ENCODE data around the gene DNAH1.

The DNAH1 gene

DNA sequence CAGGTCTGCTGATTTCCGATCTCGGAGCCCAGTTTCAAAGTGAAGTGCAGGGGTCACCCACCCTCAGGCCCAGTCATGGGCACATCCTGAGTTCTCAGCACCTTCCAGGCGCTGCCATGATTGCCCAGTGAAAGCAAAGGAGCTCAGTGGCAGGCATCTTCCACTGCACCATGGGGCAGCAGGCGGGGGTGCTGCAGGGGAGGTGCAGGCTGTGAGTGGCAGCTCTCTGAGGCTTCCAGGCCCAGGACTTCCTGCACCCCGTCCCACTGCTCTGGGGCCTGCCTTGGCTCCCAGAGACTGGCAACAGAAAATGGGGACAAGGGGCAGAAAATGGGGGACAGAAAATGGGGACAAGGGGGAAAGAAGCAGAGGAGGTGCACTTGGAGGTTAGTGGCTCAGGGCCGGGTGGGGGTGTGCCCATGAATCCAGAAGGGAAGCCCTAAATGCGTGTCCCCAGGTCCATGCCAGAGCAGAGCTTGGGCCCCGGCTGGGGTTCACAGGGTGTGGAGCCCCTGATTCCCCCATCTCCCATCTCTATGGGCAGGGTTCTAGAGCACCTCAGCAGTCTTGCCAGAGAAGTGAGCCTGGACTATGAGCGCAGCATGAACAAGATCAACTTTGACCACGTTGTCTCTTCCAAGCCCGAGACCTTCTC lies 28.0 kb downstream of the DNAH1 start:
- DNase-seq = no peak

DNA sequence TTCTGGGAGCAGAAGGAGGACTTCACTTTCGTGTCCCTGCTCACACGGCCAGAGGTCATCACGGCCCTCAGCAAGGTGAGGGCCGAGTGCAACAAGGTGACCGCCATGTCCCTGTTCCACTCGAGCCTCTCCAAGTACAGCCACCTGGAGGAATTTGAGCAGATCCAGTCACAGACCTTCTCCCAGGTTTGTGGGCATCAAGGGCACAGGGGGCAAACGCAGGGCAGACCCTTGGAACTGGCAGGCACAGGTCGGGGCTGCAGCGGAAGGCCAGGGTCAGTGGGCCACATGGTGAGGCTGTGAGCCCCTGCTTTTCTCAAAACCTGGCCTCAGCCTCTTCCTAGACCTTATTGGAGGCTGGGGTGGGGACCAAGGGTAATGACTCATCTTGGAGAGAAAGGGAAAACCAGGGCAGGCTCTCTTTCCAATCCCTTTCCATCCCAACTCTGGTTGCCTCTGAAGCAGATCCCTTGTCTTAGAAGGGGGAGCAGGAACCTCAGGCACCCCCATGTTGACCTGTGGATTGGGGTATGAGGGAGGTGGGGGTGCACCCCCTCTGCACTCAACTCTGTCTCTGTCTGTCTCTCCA lies 29.5 kb downstream of the DNAH1 start:
- DNase-seq = no peak

DNA sequence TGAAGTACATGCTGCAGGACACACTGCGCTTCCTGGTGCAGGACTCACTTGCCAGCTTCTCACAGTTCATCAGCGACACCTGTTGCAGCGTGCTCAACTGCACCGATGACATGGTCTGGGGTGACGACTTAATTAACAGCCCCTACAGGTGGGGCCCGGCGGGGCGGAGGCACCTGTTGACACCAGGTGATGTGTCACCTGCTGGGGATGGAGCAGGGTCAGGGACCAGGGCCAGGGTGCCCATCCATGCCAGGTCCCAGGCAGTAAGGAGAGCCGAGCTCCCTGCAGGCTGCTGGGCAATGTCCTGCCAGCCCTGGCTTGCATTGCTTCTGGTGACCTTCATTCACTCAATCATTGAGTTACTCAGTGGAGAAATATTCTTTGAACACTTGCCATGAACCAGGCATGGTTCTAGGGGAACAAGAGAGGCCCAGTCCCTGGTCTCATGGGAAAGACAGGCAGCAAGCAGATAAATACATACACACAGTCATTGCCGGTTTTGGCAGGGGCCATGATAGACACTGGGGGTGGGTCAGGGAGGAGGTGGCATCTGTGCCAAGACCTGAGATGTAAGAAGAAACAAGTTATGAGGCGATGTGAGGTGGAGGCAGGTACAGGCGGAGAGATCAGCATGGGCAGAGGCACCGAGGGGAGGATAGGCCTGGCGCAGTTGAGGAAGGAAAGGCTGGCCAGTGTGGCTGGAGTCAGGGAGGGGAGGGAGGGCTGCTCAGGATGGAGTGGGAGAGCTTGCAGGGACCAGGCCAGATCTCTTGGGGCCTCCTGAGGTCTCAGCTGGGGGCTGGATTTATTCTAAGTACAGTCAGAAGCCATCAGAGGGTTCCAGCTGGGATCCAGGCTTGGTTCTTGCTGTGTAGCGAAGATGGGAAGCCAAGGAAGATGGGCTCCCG lies 30.8 kb downstream of the DNAH1 start:
- no peak for DNase-seq

DNA sequence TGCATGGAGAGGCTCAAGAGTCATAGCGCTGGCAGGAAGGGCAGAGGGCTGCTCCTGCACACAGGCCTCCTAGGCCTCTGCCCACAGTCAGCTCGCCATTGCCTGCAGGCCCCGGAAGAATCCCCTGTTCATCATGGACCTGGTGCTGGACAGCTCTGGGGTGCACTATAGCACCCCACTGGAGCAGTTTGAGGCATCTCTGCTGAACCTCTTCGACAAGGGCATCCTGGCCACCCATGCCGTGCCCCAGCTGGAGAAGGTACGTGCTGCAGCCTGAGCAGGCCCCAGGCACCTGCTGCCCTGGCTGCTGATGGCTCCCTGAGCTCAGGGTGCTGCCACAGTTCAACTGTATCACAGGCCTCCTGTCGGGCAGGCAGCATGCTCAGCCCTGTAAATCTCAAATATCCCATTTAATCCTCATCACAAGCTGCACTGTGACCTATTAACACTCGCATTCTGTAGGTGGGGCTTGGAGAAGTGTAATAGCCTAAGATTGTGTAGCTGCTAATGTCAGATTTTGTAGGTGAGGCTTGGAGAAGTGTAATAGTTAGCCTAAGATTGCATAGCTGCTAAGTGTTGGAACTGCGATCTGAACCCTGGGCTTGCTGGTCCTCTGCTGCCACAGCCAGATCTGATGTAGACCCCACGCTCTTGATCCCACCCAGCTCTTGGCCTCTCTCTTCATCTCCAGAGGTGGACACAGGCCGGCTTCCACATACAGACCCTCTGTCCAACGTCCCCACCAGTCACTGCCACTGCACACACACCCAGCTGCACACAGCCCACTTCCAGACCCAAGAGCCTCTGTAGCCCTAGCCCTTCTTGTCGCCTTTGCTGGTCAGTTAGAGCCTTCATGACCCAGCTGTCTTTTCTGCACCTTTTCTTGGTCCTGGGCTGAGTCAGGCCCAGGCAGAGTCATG lies 31.9 kb downstream of the DNAH1 start:
- no peak for DNase-seq

DNA sequence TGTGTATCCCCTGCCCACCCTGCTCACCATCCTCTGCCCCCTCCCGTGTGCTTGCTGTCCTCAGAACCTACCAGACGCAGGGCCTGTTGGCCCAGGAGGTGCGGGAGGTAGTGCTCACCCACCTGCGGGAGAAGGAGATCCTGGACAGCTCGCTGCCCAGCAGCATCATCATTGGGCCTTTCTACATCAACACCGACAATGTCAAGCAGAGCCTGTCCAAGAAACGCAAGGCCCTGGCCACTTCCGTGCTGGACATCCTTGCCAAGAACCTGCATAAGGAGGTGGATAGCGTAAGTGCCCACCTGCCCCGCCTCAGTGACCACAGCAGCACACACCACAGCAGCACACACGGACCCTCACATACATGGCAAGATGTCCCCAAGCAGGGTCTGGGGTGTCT lies 33.0 kb downstream of the DNAH1 start:
- no peak for DNase-seq

DNA sequence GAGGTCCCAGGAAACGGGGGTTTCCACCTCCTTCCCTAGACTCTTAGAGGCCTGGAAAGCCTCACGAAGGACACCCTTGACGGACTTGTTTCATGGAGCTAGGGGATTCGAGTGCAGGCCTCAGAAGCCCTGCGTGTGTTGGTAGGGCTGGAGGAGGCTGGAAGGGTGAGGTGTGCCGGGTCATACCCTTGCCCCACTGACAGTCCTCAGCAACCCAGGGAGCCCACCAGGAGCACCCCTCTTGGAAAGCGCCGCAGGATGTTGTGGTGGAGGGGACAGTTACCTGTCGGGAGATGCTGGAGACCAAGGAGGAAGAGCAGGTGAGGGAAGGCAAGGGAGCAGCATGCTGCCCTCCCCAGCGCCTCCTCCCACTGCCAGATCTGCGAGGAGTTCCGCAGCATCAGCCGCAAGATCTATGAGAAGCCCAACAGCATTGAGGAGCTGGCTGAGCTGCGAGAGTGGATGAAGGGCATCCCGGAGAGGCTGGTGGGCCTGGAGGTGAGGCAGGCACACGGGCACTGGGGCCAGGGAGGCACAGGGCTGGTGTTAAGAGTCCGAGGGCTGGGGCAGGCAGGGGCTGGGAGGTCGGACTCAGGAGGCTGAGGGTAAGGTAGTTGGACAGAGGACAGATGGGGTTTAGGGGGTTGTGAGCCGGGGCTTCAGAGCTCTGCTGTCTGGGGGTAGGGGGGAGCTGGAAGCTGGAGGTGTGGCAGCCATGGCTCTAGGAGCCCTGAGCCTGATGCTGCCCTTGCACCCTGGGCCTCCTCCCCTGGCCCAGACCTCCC lies 33.7 kb downstream of the DNAH1 start:
- DNase-seq = no peak

DNA sequence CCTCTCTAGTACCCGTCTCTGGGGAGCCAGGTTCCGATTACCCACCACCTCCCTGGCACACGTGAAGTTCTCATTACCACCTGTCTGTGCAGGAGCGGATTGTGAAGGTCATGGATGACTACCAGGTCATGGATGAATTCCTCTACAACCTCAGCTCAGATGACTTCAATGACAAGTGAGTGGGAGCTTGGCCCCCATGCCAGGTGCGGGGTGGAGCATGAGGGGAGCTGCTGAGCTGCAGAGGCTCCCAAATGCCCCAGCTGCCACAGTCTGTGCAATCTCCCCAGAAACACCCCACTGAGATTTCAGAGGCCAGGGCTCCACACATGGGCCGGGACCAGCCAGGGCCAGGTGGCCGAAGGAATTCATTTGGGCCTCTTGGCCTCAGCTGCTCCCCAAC lies 34.3 kb downstream of the DNAH1 start:
- DNase-seq = no peak

DNA sequence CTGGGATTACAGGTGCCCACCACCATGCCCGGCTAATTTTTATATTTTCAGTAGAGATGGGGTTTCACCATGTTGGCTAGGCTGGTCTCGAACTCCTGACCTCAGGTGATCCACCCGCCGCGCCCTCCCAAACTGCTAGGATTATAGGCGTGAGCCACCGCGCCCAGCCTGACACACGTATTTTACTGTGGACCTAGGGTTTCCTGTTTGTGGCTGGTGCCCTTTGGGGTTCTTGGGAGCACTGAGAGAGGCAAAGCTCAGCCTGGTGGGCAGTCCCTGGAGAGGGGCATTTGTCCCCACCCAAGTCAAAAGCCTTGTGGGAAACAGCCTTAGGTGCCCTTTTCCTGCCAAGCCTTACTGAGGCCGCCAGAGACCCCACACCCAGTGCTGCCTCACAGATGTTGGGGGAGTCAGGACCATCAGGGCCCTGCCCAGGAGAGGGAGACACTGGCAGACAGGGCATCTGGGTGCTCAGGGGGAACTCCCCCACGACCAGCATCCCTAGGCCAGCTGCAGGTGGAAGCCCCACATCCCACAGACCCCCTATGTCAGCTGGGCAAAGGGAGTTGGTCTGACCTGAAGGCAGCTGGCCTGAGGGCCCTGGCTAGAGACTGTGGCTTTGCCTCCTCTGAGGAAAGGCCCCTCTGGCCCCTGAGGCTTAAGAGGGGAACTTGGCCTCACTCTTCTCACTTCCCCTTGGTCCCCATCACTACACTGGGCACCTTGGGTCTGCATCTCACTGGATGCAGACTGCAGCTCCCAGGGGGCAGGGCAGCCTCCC lies 35.1 kb downstream of the DNAH1 start:
- no peak for DNase-seq

DNA sequence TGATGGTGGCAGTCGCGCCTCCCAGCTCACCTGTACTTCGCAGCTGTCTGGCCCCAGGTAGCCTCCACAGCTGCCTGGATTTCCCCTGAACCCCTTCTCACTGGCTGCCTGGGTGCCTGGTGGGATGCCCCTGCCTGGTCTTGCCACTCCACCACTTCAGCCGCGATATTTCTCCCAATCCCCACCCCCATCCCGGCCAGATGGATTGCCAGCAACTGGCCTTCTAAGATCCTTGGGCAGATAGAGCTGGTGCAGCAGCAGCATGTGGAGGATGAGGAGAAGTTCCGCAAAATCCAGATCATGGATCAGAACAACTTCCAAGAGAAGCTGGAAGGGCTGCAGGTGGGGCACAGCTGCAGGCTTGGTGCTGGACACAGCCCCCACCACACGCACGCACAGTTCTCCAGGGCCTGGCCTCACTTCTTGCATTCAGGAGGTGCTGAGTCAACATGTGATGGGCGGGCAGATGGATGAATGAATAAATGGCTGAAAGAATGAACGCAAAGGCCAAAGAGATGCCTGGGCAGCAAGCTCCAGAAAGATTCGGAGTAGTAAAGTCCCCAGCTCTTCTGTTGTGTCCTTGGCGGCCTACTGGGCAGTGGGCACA lies 35.7 kb downstream of the DNAH1 start:
- no peak for DNase-seq

DNA sequence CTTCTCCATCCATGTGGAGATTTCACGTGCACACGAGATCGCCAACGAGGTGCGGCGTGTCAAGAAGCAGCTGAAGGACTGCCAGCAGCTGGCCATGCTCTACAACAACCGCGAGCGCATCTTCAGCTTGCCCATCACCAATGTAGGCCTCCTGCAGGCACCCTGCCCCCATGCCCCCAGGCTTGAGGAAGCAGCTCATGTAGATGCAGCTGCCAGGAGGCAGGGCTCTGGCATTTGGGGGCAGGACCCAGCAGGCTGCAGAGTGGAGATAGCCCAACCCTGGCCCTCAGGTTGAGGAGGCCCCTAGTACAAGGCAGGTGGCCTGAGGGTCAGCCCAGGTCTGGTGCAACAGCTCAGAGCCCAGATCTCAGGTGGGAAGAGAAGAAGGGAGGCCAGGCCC lies 36.4 kb downstream of the DNAH1 start:
- DNase-seq = no peak

DNA sequence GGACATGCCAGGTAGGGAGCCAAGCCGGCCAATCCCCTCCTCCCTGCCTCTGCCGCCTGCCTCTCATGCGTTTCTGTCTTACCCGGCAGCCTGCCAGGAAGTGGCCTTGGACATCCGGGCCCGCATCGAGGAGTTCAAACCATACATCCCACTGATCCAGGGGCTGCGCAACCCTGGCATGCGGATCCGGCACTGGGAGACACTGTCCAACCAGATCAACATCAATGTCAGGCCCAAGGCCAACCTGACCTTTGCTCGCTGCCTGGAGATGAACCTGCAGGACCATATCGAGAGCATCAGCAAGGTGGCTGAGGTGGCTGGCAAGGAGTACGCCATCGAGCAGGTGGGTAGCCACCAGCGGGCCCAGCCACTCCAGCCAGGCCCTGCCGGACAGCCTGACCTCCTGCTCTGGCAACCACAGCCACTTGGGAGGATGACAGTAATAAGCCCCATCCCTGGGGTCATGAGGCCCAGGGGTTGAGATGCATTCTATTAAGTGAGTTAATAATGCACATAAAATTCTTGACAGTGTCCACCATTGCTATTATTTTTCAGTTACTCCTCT lies 37.3 kb downstream of the DNAH1 start:
- no peak for DNase-seq

DNA sequence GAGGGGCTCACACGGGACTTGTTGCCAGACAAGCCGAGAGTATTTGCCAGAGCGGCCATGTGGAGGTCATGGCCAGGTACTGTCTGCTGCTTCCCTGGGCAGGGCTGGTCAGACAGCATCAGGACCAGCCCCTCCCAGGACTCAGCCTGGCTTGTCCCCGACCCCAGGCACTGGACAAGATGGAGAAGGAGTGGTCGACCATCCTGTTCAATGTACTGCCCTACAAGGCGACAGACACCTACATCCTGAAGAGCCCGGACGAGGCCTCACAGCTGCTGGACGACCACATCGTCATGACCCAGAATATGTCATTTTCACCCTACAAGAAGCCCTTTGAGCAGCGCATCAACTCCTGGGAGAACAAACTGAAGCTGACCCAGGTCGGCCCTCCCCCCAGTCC lies 38.6 kb downstream of the DNAH1 start:
- DNase-seq = no peak

DNA sequence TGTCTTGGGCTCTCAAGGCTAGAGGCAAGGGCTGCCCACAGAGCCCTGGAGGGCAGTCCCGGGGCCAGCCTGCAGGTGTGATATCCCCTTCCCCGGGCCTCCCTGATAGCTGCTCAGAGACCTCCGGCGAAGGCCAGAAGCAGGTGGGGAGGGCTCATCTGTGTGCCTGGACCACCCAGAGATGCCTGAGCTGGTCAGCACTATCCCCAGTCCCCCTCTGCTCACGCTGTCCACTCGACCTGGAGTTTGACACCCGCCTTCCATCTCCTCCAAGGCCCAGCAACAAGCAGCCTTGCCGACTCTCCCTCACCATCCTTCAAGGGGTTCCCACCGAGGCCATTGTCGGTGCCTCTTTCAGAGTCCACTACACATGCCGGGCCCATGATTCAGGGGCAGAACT lies 39.4 kb downstream of the DNAH1 start:
- no peak for DNase-seq

DNA sequence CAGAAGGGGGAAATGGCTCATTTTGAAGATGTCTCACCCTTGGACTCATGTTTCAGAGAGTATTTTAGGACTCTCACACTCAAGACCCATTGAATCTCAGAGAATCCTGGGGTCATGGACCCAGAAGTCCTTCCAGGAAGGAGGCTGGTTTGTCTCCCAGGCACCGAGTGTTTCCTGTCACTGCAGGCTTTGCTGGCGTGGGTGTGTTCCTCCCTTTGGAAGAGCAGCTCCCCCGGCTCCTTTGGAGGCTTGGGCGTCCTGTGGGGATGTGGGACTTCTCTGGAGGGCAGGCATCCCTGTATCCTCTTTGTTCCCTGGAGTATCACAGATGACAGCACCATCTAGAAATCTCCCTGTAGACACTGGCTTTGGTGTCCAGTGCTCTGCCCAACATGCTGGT lies 40.0 kb downstream of the DNAH1 start:
- no peak for DNase-seq

DNA sequence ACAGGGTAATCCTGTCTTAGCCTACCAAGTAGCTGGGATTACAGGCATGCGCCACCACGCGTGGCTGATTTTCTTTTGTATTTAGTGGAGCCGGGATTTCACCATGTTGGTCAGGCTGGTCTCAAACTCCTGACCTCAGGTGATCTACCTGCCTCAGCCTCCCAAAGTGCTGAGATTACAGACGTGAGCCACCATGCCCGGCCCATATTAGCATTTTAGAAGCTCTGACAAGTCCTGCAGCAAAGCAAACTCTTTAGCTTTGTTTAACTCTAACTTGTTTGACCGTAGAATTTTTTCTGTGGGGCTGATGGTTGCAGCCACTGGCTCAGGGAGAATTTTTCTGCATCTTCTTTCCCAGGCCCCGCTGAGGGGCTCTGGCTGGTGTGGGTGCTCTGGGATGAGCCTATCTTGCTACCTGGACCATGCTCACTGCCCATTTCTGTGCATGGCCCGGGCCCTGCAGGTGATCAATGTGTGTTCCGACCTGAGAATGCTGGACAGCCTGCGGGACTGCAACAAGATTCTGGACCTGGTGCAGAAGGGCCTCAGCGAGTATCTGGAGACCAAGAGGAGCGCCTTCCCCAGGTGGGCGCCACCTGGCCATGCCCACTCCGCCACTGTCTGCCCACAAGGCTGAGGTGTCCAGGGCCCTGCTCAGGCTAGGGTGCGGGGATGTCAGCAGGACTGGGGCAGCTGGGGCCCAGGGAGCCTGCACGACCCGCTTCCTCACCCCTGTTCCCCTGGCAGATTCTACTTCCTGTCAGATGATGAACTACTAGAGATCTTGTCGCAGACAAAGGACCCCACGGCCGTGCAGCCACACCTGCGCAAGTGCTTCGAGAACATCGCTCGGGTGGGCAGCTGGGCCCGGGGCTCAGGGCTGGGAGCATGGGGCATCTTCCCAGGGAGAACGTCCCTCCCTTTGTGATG lies 41.3 kb downstream of the DNAH1 start:
- DNase-seq = no peak

DNA sequence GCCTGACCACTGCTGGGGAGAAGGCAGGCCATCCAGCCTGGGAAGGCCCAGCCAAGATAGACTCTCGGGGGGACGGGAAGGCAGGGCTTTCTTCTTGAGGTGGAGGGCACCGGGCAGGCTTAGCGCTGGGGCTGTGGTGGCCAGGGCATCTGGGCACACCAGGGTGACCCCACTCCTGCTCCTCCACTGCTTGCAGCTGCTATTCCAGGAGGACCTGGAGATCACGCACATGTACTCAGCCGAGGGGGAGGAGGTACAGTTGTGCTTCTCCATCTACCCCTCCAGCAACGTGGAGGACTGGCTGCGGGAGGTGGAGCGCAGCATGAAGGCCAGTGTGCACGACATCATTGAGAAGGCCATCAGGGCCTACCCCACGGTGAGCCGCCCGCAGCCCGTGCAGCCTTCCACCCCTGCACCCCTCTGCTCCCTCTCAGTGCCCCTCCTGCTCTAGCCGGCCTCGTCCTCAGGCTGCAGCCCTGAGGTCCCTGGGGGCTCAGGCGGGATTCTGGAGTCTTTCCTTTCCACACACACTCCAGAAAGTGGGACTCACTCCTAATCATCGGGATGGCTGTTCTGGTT lies 42.3 kb downstream of the DNAH1 start:
- no peak for DNase-seq

DNA sequence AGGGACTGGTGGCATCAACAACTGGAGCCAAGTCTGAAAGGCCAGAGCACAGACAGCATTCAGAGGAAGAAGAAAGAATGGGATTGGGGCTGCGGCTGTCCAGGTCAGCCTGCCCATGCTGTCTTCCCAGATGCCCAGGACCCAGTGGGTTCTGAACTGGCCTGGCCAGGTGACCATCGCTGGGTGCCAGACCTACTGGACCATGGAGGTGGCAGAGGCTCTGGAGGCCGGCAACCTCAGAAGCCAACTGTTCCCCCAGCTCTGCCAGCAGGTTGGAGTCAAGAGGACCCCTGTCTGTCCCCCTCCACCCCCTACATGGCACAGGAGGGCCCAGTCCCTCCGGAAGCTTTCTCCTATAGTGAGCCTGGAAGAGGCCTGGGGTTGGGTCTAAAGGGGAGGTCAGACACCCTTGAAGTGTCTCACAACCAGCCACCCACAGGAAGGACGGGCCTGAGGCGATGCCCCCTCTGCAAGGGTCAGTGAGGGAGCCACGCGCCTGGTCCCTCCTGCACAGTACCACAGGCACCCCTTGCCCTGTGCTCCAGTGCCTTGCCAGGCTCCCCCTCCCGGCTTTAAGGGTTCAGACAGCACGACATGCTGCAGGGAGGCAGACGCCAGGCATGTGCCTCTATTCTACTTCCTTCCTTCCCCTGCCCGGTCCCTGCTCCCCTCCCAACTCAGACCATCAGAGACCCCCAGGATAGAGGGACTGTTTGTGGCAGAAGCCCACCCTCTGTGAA lies 43.2 kb downstream of the DNAH1 start:
- DNase-seq = no peak

DNA sequence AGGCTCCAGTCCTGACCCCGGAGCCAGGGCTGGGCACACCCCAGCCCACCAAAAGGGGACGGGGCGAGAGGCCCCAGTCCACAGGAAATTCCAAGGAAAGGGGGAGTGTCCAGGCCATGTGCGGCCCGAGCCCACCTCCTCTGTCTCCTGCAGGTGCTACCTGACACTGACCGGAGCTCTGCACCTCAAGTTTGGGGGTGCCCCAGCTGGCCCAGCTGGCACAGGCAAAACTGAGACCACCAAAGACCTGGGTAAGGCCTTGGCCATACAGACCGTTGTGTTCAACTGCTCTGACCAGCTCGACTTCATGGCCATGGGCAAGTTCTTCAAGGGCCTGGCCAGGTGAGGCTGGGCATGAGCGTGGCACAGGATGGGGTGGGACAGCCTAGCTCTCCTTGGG lies 44.9 kb downstream of the DNAH1 start:
- no peak for DNase-seq

Data from NCI-H1092 (cell line).